Activated CD8-positive, alpha-beta memory T cell treated with anti-CD3 and anti-CD28 coated beads, Interleukin-2, amount 50 U/mL, for 24 hours (primary cell): ENCODE results near the gene RAE1.

ENCODE experiments used
- DNase-seq: peaks from one replicate; pipeline ENCODE4 v3.0.0-alpha.2; 2020; ENCODE audit errors: extremely low read depth

Gene RAE1

DNA sequence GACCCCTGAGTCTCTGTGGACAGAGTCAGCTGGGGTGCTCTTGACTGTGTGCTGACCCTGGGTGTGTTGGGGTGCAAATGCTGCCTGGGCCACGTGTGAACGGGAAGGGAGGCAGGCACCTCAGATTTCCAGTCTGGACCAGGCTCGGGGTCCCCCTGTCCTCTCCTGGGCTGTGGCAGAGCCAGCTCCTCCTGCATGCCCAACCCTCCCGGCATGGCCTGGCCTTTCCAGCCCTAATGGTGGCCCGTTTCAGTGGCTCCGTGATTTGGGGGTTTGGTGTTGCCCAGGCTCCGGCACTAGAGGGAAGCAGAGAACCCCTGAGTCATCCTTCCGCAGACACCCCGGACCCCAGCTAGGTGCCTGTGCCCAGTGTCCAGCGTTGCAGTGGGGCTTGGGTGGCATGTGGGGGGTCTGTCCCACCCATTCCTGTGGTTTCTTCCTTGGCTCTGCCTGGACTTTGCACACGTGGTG is 49.2 kb downstream of the RAE1 start:
- DNase-seq: no peak

DNA sequence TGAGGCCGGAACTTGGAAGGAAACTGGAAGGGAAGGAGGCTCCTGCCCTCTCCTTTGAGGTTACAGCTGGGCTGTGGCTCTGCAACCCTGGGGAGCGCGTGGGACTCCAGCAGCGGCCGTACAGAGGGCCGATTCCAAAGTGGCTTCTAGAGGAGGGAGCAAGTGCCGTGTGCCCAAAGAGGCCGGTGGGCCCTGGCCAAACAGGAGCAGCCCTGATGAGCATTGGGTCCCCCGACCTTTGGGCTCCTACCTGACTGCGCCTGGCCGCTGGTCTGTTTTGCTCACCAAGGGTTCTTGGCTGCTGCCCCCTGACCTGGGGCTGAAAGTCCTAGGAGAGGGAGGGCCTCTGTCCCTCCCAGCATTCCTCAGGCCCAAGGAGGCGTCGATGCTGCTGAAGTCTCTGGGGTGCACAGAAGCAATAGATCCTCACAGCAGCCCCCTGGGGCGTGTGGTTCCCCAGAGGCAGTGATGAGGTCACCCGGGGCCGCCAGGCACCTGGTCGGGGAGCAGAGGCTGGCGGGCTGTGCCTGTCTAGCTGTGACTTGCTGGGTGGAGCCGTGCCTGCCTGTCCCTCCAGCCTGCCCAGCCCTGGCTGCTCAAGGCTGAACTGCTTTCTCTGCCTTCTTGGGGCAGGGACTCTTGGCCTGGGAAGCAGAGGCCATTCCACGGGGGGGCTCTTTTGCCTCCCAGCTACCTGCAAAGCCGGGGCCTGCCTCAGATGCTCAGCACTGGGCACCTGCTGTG is 49.9 kb downstream of the RAE1 start:
- DNase-seq: no peak

- DNase-seq: no peak
These were observed 50.5 kb downstream of the RAE1 start for GRCh38 chr20:57401565-57401918.

DNA sequence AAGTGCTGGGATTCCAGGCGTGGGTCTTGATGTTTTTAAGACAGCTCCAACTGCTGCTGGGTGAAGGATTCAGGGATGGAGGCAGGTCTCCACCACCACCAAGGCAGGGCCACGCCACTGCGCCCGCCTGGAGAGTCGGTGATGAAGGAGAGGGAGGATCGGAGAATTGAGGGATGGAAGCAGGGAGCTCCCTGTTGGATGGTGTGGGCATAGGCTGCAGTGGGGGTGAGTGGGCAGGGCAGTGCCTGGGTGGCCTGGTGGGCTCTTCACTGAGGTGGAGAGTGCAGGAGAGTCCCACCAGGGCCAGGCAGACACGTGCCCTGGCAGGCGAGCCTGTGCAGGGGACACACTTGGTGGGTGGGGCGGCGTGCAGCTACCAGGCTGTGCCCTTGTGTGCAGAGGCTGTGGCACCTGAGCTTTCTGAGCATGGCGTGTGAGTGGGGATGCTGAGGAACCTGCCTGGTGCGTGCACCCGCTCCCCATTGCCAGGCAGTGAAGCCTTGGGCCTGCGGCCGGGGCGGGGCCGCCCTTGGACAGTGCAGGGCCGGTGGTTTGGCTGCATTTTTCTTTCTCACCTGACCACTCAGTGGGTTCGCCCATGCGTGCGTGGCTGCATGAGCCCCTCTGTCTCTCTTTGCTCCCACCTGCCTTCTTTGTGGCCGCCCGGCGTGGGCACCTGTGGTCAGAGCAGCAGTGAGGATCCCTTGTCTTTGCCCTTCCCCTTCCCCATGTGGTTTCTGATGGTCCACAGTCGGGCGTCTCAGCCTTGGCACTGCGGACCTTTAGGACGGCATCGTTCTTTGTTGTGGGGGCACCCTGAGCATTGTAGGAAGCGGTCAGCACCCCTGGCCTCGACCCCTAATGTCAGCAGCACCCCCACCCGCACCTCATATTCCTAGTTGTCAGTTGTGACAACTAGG is 51.4 kb downstream of the RAE1 start:
- DNase-seq: no peak

DNA sequence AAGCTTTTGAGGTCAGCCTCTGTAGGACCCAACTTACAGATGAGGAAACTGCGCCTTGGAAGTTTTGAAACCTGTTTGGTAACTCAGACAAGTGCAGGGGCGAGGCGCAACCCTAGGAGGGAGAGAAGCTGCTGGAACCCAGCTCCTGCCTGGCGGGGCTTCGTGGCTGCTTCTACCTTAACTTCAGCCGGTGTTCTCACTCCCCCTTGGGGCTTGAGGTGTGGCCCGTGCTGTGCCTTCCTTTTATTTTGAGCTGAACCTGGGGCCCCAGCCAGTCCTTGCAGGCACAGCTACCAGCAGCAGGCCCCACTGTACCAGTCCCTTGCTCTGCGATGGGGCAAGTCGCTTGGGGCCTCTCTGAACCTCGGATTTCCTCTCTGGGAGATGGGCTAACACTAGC is 52.2 kb downstream of the RAE1 start:
- DNase-seq: no peak

GRCh38 chr20:57404006-57404405 is 53.0 kb downstream of the RAE1 start:
- no peak for DNase-seq

DNA sequence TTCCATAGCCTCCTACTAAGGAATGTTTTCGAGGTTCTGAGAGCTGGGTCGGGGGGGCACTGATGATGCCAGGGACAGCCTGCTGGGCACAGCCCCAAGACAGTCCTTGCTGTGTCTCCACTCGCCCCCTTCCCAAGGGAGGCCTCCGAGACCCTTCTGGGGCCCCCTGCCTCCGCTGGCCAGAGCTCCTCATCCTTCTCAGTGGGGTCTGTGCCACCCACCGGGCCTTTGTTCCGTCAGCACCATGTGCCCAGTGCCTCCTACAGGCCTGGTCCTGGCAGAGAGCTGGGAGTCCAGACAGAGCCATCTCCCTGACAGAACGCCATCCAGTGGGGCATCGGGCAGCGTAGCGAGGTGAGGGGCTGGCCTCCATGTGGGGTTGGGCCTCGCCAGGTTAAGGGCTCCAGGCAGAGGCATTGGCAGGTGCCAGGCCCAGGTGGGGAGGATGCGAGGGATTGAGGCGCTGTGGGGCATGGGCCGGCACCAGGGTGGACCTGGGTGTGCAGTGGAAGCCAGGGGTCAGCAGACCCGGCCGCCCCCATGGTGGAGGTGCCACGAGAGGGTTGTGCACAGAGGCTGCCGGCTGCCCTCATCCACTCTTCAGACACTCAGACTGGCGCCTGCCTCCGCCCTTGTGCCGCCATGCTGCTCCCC is 53.5 kb downstream of the RAE1 start:
- DNase-seq: no peak

GRCh38 chr20:57405236-57406016 is 54.4 kb downstream of the RAE1 start:
- no peak for DNase-seq

GRCh38 chr20:57407541-57407956 is 56.5 kb downstream of the RAE1 start:
- DNase-seq: no peak

DNA sequence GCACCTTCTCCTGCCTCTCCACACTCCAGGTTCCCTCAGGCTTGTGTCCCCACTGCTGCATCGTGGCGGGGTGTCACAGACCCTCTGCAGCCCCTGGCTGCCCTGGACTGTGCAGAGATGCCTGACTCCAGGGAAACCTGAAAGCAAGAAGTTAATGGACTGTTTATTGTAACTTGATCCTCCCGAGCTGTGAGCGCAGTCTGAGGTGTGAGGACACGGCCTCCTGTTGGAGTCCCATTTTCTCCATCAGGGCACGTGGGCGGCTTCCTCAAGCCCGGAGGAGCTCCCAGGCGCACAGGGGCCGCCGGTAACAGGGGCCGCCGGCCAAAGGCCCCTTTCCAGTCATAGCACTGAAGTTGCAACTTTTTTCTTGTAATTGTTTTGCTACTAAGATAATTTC is 57.1 kb downstream of the RAE1 start:
- DNase-seq: no peak

- DNase-seq: no peak
These were observed 57.6 kb downstream of the RAE1 start for GRCh38 chr20:57408536-57409233.

DNA sequence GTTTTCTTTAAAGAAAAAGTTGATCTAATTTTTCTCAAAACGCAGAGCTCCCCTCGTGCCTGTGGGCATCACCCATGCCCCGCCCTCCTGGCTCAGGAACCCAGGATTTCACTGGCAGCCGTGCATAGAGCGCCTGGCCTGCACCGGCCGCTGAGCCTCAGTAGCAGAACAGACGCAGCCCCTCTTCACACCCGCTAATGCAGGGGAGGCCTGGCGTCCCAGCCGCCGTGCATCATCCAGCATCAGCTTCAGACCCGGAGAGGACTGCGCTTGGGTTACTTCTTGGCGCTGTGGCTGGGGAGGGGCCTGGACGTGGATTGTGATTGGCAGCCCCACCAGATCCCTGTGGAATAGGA is 58.2 kb downstream of the RAE1 start:
- no peak for DNase-seq

DNA sequence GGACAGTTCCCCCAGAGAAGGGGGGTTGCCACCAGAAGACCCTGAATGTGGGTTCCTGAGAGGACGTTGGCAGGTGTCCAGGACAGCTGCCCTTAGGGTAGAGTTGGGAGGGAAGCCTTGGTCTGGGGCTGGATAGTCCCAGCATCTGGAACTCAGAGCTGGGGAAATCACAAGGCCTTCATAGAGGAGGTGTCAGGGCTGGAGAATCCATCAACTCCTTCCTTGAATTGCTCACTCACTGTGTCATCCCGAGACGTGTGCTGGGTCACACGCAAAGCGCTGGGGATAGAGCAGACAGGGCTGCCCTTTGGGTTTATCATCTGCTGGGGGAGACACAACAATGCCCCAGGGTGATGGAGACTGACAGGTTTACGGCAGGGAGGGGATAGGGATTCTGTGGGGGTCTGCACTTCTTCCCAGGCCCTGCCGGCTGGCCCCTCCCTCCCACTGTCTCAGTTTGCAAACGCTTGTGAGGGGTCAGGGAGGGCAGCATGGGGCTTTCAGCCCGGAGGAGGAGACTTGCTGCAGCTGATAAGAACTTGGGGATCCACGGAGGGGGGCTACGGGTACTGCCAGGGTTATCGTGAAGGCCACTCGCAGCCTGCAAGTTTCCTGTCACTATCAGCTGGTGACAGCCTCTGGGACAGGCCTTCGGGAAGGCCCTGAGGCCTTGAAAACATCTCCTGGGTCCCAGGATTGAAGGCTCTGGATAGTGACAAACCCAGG is 58.8 kb downstream of the RAE1 start:
- no peak for DNase-seq

DNA sequence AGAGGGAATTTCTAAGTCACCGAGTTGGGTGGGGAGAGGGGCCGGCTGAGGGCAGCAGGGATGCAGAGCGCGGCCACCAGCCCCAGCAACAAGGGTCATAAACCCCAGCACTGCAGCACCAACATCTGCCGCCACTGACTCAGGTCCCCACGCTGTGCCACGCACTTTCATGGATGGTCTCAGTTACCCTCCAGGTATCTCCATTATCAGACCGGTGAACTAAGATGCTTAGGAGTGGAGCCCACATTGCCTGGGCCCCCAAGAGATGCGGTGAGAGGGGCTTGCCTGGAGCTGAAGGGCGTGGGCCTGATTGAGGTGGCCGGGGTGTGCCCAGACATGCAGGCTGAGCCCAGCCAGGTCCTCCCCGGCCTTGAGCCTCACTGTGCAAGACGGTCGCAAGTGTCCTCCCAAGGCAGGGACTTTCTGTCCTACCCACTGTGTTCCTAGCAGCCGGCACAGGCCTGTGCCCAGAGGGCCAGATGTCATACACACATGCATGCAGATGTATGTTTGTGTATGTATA is 59.4 kb downstream of the RAE1 start:
- DNase-seq: no peak

DNA sequence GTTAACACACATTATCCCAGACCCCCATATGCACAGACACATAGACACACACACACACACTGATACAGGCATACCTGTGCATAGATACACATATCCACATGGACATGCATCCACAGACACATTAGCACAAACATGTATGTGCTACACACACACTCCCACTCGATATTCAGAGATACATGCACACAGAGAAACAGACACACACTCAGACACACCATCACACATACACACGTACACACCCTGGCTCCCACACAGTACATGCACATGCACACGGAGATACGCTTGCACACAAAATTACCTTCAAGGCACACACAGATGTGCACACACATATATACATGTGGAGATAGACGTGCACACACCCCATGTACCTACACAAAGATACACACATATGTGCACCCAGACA is 59.9 kb downstream of the RAE1 start:
- no peak for DNase-seq

- no peak for DNase-seq
These were observed 60.6 kb downstream of the RAE1 start for GRCh38 chr20:57411406-57412283.

DNA sequence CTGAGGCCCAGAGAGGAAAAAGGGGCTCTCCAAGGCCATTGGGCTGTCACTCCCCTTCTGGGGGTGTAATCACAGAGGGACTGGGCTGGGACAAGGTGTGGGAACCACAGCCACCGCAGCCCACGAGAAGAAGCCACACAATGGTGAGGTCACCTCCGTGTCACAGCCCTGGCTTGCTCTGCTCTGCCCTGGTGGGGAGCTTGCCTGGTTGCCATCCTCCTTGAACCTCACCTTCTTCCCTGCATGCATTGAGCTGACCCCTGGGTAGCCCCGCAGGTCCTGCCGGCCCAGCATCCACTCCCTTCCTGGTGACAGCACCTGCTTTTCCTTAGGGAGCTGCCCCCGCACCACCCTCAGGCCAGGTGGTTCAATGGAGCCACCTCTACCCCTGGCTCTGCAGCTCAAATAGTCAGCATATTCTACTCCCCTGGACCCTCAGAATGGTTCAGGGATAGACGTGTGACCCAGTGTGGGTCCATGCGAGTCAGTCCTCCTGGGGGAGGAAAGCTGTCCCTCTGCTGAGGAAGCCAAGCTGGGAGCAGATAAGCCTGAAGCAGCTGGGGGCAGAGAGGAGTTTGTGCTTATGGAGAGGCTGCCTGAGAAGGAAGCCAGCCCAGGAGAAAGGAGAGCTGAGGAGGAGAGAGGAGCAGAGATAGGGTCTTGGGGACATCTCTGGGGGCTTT is 61.4 kb downstream of the RAE1 start:
- no peak for DNase-seq

DNA sequence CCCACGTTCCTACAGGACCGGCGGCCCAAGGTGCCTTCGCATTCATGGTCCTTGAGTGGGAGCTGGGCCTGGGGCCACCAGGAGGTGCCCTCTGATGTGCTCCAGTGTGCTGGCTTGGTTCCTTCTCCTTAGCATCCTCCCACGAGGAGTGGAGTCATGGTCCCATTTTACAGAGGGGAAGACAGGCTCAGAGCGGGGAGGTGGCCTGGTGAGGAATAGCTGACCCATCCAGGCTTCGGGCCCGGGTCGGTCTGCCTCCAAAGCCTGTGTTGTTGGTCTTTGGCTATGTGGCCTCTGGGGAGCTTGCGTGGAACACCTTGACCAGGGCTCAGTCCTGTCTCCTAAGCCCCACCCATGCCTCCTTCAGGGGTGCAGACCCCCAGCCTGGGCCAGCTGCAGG is 62.9 kb downstream of the RAE1 start:
- no peak for DNase-seq
